ENCODE data around the gene PCSK4.

Gene PCSK4

DNA sequence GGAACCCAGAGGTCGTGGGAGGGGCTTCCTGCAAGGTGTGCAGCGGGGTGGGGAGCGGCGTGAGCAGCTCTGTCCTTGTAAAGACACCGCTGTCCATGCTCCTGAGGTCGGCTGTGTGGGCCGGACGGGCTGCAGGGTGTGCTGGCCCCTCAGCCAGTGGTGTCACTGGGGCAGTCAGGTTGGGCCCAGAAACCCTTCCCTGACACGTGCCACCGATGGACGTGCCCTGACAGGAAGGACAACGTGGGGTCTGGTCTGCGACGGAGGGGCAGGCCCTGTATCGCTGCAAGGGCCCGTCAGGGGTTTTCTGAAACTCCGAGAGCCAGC, 56.1 kb downstream of the PCSK4 start:
- no peak overlapping the region for H3K4me3 ChIP-seq (ENCODE audit: low read depth, low read length)
- TF ChIP-seq, protein P1, sequence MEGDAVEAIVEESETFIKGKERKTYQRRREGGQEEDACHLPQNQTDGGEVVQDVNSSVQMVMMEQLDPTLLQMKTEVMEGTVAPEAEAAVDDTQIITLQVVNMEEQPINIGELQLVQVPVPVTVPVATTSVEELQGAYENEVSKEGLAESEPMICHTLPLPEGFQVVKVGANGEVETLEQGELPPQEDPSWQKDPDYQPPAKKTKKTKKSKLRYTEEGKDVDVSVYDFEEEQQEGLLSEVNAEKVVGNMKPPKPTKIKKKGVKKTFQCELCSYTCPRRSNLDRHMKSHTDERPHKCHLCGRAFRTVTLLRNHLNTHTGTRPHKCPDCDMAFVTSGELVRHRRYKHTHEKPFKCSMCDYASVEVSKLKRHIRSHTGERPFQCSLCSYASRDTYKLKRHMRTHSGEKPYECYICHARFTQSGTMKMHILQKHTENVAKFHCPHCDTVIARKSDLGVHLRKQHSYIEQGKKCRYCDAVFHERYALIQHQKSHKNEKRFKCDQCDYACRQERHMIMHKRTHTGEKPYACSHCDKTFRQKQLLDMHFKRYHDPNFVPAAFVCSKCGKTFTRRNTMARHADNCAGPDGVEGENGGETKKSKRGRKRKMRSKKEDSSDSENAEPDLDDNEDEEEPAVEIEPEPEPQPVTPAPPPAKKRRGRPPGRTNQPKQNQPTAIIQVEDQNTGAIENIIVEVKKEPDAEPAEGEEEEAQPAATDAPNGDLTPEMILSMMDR (IDR thresholded peaks at IDR 0.05; ENCODE audit: borderline replicate concordance, insufficient read depth, low read depth, low read length): no peak

DNA sequence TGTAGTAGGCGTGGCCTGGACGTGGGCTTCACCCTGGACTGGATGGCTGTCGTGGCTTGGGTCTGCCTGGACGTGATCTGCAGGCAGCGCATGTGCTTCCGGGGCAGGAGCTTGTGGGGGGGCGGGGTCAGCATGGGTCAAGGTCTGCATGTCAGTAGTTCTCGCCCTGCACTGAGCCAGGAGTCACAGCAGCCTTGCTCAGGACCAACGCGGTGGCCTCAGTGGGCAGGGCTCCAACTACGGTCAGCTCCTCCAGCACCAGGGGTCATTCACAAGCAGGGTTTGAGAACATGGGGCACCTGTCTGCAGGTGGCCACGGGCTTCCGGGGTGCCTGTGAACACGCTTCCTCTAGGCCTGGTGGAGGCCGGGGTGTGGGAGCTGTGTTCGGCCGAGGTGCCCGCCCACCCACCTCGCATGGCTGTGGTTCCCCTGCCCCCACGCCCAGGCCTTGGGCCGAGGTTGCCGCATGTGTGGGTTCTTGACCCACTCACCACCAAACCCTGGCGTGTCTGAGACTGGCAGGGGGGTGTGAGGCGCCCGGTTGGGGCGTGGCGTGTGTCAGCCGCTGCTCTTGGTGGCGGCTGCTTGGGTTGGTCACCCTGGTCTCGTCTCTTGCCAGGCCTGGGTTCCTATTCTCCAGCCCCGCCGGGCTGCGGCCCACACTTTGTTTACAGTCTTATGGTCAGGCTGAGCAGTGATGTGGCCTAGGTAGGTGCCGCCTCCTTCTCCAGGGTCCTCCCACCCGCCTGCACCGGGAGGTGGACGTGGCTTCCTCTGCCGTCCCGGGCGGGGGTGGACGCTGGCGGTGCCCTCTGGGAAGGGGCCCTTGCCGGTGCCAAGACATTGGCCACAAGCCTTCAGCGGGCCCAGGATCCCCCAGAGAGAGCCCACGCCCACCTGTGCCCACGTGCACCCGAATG, 56.8 kb downstream of the PCSK4 start:
- TF ChIP-seq, protein P1 (IDR thresholded peaks at IDR 0.05; ENCODE audit: borderline replicate concordance, insufficient read depth, low read depth, low read length): no peak
- no peak overlapping the region for H3K4me3 ChIP-seq (ENCODE audit: low read depth, low read length)

GRCh38 chr19:1432507-1432887, 57.7 kb downstream of the PCSK4 start:
- no peak overlapping the region for H3K4me3 ChIP-seq (ENCODE audit: low read depth, low read length)
- TF ChIP-seq, protein P1 (IDR thresholded peaks at IDR 0.05; ENCODE audit: borderline replicate concordance, insufficient read depth, low read depth, low read length): no peak

- H3K4me3 ChIP-seq (ENCODE audit: low read depth, low read length): no peak overlapping the region
- TF ChIP-seq, protein P1 (IDR thresholded peaks at IDR 0.05; ENCODE audit: borderline replicate concordance, insufficient read depth, low read depth, low read length): no peak
These were observed 58.2 kb downstream of the PCSK4 start for GRCh38 chr19:1431759-1432506.

Data from GM12875 (cell line).